Activated naive CD4-positive, alpha-beta T cell treated with anti-CD3 and anti-CD28 coated beads, Interleukin-2, amount 10 ng/mL, durations not matched to agents 5 hours and 36 hours (primary cell): ENCODE results near the gene CD24. TPM values are rescaled to one million over a fixed set of nuclear protein-coding genes. Genes with fewer than 3 reads are reported as not detected.

Source experiments
- total RNA-seq, 2 experiments: library from RNA; stranded (reverse); gene quantifications; one replicate each; pipeline ENCODE4 v1.2.3, GENCODE V29; 2021

Gene CD24, protein sequence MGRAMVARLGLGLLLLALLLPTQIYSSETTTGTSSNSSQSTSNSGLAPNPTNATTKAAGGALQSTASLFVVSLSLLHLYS
- under 1 TPM in 1 of 2 experiments, not detected in 1; 0.10 TPM for total RNA-seq

DNA sequence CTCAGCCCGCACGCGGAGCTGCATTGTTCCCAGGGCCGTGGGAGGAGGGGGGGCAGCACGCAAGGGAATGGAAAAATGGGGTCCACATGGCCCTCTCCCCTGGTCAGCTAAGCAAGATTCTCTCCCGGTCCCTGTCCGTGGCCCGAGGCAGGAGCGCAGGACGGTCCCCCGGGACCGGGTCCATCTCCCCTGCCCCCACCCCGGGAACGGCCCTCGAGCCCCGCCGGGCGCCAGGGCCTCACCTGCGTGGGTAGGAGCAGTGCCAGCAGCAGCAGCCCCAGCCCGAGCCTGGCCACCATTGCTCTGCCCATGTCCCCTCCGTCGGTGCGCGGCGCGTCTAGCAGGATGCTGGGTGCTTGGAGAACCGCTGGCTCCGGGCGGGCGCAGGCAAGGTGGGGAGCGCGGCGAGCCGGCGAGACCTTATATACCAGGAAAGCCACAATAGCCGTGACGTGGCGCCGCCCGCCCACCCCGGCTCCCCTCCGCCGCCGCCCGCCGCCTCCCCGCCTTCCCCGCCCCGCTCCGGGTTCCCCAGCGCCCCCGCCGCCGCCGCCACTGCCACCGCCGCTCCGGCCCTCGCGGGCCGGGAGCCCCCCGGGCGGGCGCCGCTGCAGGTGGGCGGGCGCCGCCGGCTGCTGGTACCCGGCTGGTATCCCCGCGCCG is at the start of gene CD24:
Gene CD24 (minus strand): TSS at position 394 of the 663 bp plus-strand sequence. CDS start 83 bp downstream, at position 311.

Other genes starting within 250 kb of the CD24 start
- gene MTRES1, start 53.5 kb upstream of the CD24 start, total RNA-seq = 10 to 100 TPM; 15.3 to 15.6 TPM
- 1 to 10 TPM; 2.1 TPM for gene BEND3, start 140.8 kb upstream of the CD24 start, total RNA-seq